Osteoblast (primary cell): ENCODE measurements around the gene FAM234A. TPM values are rescaled to one million over a fixed set of nuclear protein-coding genes. Genes with fewer than 3 reads are reported as not detected.
"Not testable (repeated sequence)": the region's sequence is repeated elsewhere in the genome, so short reads cannot be mapped to it uniquely, and the experiment has no call there.

Source experiments
- DNase-seq: peaks from one replicate; pipeline ENCODE4 v3.0.0; 2011; ENCODE audit warnings: low spot score, mixed read lengths; ENCODE audit not compliant: insufficient read length; ENCODE audit errors: missing footprints
- H2AFZ ChIP-seq: 2 replicates; pipeline ENCODE4 v1.6.0; 2011; ENCODE audit warnings: mild to moderate bottlenecking, low read length
- H3K27ac ChIP-seq: 2 replicates; pipeline ENCODE4 v1.5.1; 2011; ENCODE audit warnings: mild to moderate bottlenecking, low read depth, low read length, moderate library complexity
- H3K27me3 ChIP-seq: 2 replicates; pipeline ENCODE4 v1.6.0; 2012; ENCODE audit warnings: mild to moderate bottlenecking, control low read depth, inconsistent platforms, low read length, moderate library complexity; ENCODE audit not compliant: insufficient read depth
- H3K36me3 ChIP-seq: 2 replicates; pipeline ENCODE4 v1.5.1; 2011; ENCODE audit warnings: mild to moderate bottlenecking, low read length, control low read depth, moderate library complexity; ENCODE audit not compliant: insufficient read depth
- H3K4me1 ChIP-seq: 2 replicates; pipeline ENCODE4 v1.5.1; 2011; ENCODE audit warnings: mild to moderate bottlenecking, low read length, control low read depth, moderate library complexity; ENCODE audit not compliant: insufficient read depth
- H3K4me2 ChIP-seq: 2 replicates; pipeline ENCODE4 v1.6.0; 2011; ENCODE audit warnings: mild to moderate bottlenecking, low read length; ENCODE audit not compliant: insufficient read depth
- H3K4me3 ChIP-seq: fragments of 200-600 bp; sonication (generic); 3 replicates; pipeline ENCODE4 v1.5.1; 2012; ENCODE audit warnings: mild to moderate bottlenecking, low read length, inconsistent platforms; ENCODE audit not compliant: insufficient read depth
- H3K79me2 ChIP-seq: 2 replicates; pipeline ENCODE4 v1.6.0; 2012; ENCODE audit warnings: mild to moderate bottlenecking, low read length, control low read depth, inconsistent platforms; ENCODE audit not compliant: insufficient read depth
- H3K9me3 ChIP-seq: 2 replicates; pipeline ENCODE4 v1.5.1; 2011; ENCODE audit warnings: low read depth, low read length, control low read depth
- H4K20me1 ChIP-seq: 2 replicates; pipeline ENCODE4 v1.6.0; 2012; ENCODE audit warnings: mild to moderate bottlenecking, low read length, control low read depth; ENCODE audit not compliant: insufficient read depth
- CTCF ChIP-seq: IDR thresholded peaks from 2 replicates; pipeline ENCODE4 v1.5.1; 2011; ENCODE audit warnings: mild to moderate bottlenecking, low read depth, low read length, moderate library complexity; ENCODE audit errors: extremely low read depth
- total RNA-seq: library from RNA; depleted of rRNA; stranded (reverse); fragments of >200 nt; gene quantifications from 2 replicates; pipeline ENCODE4 v1.2.3, GENCODE V29; 2012

FAM234A gene
- total RNA-seq, 1 donor, result 113 TPM

- H3K9me3 ChIP-seq, H3K27ac ChIP-seq, H3K4me1 ChIP-seq, H3K27me3 ChIP-seq, H2AFZ ChIP-seq, H3K4me3 ChIP-seq, DNase-seq, H3K4me2 ChIP-seq: not testable (repeated sequence)
- H3K79me2 ChIP-seq, result peaks cover 71% of the 10 kb centered on the region
- peaks cover 32% of the 10 kb centered on the region for H4K20me1 ChIP-seq
- peaks cover 69% of the 10 kb centered on the region for H3K36me3 ChIP-seq
These were observed 22.9 kb upstream of the FAM234A start for GRCh38 chr16:211631-212180.

GRCh38 chr16:212999-213398 lies 21.6 kb upstream of the FAM234A start:
- TF ChIP-seq CTCF, result no peak
- Histone ChIP-seq H2AFZ (no peak overlapping the region), H3K4me2 (no peak overlapping the region), H3K79me2 (peaks cover 77% of the 10 kb centered on the region), H3K27me3 (no peaks in the 10 kb centered on the region), H3K27ac (no peak overlapping the region), H4K20me1 (peaks cover 33% of the 10 kb centered on the region), H3K9me3 (no peaks in the 10 kb centered on the region), H3K4me3 (no peak overlapping the region), H3K4me1 (no peaks in the 10 kb centered on the region), H3K36me3 (peaks cover 66% of the 10 kb centered on the region)
- no peak for DNase-seq

- Histone ChIP-seq H3K4me1 (no peaks in the 10 kb centered on the region), H3K27me3 (no peaks in the 10 kb centered on the region), H3K27ac (no peak overlapping the region), H3K36me3 (peaks cover 75% of the 10 kb centered on the region), H2AFZ (no peak overlapping the region), H4K20me1 (peaks cover 50% of the 10 kb centered on the region), H3K9me3 (no peaks in the 10 kb centered on the region), H3K4me3 (no peak overlapping the region), H3K4me2 (no peak overlapping the region), H3K79me2 (peaks cover 79% of the 10 kb centered on the region)
- no peak for DNase-seq
- TF ChIP-seq CTCF, result no peak
These were observed 14.6 kb upstream of the FAM234A start for GRCh38 chr16:220021-220420.

- Histone ChIP-seq H4K20me1 (peaks cover 42% of the 10 kb centered on the region), H3K36me3 (peaks cover 42% of the 10 kb centered on the region), H3K27me3 (no peaks in the 10 kb centered on the region), H3K9me3 (no peaks in the 10 kb centered on the region), H3K27ac (peak overlapping the region; percentile 92), H2AFZ (peak overlapping the region; percentile 92), H3K79me2 (peaks cover 54% of the 10 kb centered on the region), H3K4me1 (peaks cover 19% of the 10 kb centered on the region), H3K4me2 (peak overlapping the region; percentile 84), H3K4me3 (peak overlapping the region; percentile 91)
- peak; percentile 63 for DNase-seq
- TF ChIP-seq CTCF, result no peak
These were observed 6.3 kb upstream of the FAM234A start for GRCh38 chr16:228151-228851.
